GM12875 (cell line): ENCODE measurements around the gene SLAIN1.

Experiments used
- H3K4me3 ChIP-seq: one replicate; pipeline ENCODE4 v1.5.1; 2011; ENCODE audit warnings: low read depth, low read length, control low read depth
- CTCF ChIP-seq: IDR thresholded peaks from 2 replicates; pipeline ENCODE4 v1.5.1; 2011; ENCODE audit warnings: low read depth, mild to moderate bottlenecking, control low read depth, inconsistent platforms, low read length, moderate library complexity, borderline replicate concordance; ENCODE audit not compliant: insufficient read depth

SLAIN1 gene

GRCh38 chr13:77737583-77738200 is 40.2 kb downstream of the SLAIN1 start:
- TF ChIP-seq CTCF, result no peak
- H3K4me3 ChIP-seq, result no peak overlapping the region

GRCh38 chr13:77740097-77740735 is 42.7 kb downstream of the SLAIN1 start:
- no peak overlapping the region for H3K4me3 ChIP-seq
- no peak for TF ChIP-seq CTCF

GRCh38 chr13:77740931-77741596 is 43.6 kb downstream of the SLAIN1 start:
- no peak for TF ChIP-seq CTCF
- H3K4me3 ChIP-seq, result no peak overlapping the region

GRCh38 chr13:77741597-77741972 is 44.1 kb downstream of the SLAIN1 start:
- H3K4me3 ChIP-seq, result no peak overlapping the region
- no peak for TF ChIP-seq CTCF

- TF ChIP-seq CTCF, result no peak
- no peak overlapping the region for H3K4me3 ChIP-seq
Observed at GRCh38 chr13:77742801-77743200, 45.3 kb downstream of the SLAIN1 start.

GRCh38 chr13:77745784-77746183 is 48.3 kb downstream of the SLAIN1 start:
- H3K4me3 ChIP-seq, result no peak overlapping the region
- no peak for TF ChIP-seq CTCF
